Measurements from ENCODE around the gene GSC2.
A peak's percentile ranks its signal among the peaks of the same experiment; 100 is the strongest.

The GSC2 gene

DNA sequence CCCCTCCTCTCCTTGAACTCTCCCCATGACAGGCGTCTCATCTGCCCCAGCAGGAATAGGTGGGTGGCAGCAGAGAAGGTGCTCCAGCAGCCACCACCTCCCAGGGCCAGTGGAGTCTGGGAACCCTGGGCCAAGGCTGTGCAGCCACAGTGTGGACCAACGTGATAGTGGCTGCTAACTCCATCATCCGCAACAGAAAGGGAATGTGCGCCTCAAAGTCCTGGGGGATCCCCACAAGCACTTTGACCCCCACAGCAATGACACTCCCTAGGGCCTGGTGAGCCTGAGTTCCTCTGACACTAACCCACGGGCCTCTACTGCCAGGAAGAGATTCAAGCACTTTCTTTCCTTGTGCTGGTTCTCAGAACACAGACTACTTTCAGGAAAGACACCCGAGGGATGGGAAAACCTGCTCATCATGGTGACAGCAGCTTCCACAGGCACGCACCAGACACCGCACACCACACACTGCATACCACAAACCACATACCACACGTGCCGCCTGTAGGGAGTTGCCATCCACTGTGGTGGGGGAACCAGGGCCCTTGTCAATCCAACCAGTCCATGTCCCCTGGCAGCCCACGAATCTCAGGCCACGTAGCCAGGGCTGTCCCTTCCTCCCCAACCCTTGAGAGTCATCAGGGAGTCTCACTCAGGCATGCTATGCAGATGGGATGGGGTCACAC, 31.8 kb upstream of the GSC2 start:
- ATAC-seq (replicated peaks) (no peak), DNase-seq (no peak)

GRCh38 chr22:19180740-19181410, 30.8 kb upstream of the GSC2 start:
- Mint-ChIP-seq H3K36me3 (peaks cover 2 to 3% of the 10 kb centered on the region in 2 donors), H3K27ac (no peak overlapping the region), H3K4me1 (peaks cover 19 to 43% of the 10 kb centered on the region in 2 donors), H3K9me3 (no peaks in the 10 kb centered on the region), H3K27me3 (peaks cover 4 to 6% of the 10 kb centered on the region in 2 donors), H3K4me3 (no peak overlapping the region)
- DNase-seq, result no peak
- ATAC-seq (replicated peaks), result no peak

More for the DNA sequence above, 31.8 kb upstream of the GSC2 start:
- Mint-ChIP-seq H3K4me1 (peaks cover 12 to 33% of the 10 kb centered on the region in 2 donors), H3K9me3 (no peaks in the 10 kb centered on the region), H3K27ac (peak overlapping the region; percentile 79), H3K4me3 (no peak overlapping the region), H3K27me3 (peaks cover 4 to 6% of the 10 kb centered on the region in 2 donors), H3K36me3 (no peaks in the 10 kb centered on the region)

- DNase-seq (no peak), ATAC-seq (replicated peaks) (no peak)
- Mint-ChIP-seq H3K27ac (no peak overlapping the region), H3K27me3 (peaks cover 4 to 6% of the 10 kb centered on the region in 2 donors), H3K36me3 (peaks cover 2 to 7% of the 10 kb centered on the region in 2 donors), H3K4me3 (no peak overlapping the region), H3K9me3 (no peaks in the 10 kb centered on the region), H3K4me1 (peaks cover 23 to 50% of the 10 kb centered on the region in 2 donors)
Measured at GRCh38 chr22:19180234-19180633, 30.1 kb upstream of the GSC2 start.

- peaks cover 1 to 4% of the 10 kb centered on the region in 2 donors for H3K27me3 Mint-ChIP-seq
- peak overlapping the region; percentile 78 to 85 for H3K4me3 Mint-ChIP-seq
- peaks cover 26 to 56% of the 10 kb centered on the region in 2 donors for H3K4me1 Mint-ChIP-seq
- H3K27ac Mint-ChIP-seq, result peak overlapping the region; percentile 47
- H3K9me3 Mint-ChIP-seq, result no peaks in the 10 kb centered on the region
- DNase-seq, result peak; percentile 54
- ATAC-seq (replicated peaks), result peak; percentile 66 to 70
- peaks cover 2 to 9% of the 10 kb centered on the region in 2 donors for H3K36me3 Mint-ChIP-seq
Measured at GRCh38 chr22:19179497-19180048, 29.5 kb upstream of the GSC2 start.

- peak; percentile 80 to 82 for ATAC-seq (replicated peaks)
- H3K27me3 Mint-ChIP-seq, result peaks cover 0 to 4% of the 10 kb centered on the region in 2 donors
- peak within 1 kb of the TSS; percentile 82 to 85 for H3K4me3 Mint-ChIP-seq
- H3K36me3 Mint-ChIP-seq, result peaks cover 2 to 9% of the 10 kb centered on the region in 2 donors
- peak; percentile 85 for DNase-seq
- H3K4me1 Mint-ChIP-seq, result peaks cover 32 to 63% of the 10 kb centered on the region in 2 donors
- peak within 1 kb of the TSS; percentile 62 for H3K27ac Mint-ChIP-seq
- H3K9me3 Mint-ChIP-seq, result no peaks in the 10 kb centered on the region
Measured at GRCh38 chr22:19178657-19179496, 28.8 kb upstream of the GSC2 start, which contains the start of gene SLC25A1. Gene SLC25A1, minus strand, starts transcription at chr22:19178736. Its CDS starts 63 bp downstream, at chr22:19178673.

DNA sequence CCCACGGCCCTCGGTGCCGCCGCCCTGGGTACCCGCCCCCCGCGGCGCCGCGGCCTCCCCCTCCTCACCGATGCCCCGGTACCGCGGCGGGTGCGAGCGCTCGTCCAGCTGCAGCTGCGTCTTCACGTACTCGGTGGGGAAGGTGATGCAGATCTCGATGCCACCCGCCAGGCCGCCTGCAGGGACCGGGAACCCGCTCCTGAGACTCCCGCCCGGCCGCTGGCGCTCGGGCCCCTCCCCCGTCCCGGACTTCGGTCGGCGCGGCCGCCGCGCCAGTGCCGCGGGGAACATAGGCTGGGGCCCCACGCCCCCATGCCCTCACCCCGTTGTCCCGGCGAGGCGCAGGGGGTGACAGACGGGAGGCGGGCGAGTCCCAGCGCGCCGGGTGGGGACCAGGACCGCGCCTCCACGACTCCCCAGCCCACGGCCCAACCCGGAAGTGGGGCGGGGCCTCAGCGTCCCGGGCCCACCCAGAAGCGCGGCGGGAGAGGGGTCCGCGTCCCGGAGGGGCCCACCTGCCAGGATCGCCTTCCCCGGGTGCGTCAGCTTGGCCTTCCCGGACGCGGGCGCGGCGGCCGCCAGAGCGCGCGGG, 28.1 kb upstream of the GSC2 start:
- Mint-ChIP-seq H3K27me3 (peaks cover 0 to 4% of the 10 kb centered on the region in 2 donors), H3K4me3 (peak overlapping the region; percentile 82 to 85), H3K4me1 (peaks cover 37 to 70% of the 10 kb centered on the region in 2 donors), H3K9me3 (no peaks in the 10 kb centered on the region), H3K27ac (no peak overlapping the region), H3K36me3 (peaks cover 2 to 13% of the 10 kb centered on the region in 2 donors)
- ATAC-seq (replicated peaks), result peak; percentile 46 to 47
- DNase-seq, result no peak

DNA sequence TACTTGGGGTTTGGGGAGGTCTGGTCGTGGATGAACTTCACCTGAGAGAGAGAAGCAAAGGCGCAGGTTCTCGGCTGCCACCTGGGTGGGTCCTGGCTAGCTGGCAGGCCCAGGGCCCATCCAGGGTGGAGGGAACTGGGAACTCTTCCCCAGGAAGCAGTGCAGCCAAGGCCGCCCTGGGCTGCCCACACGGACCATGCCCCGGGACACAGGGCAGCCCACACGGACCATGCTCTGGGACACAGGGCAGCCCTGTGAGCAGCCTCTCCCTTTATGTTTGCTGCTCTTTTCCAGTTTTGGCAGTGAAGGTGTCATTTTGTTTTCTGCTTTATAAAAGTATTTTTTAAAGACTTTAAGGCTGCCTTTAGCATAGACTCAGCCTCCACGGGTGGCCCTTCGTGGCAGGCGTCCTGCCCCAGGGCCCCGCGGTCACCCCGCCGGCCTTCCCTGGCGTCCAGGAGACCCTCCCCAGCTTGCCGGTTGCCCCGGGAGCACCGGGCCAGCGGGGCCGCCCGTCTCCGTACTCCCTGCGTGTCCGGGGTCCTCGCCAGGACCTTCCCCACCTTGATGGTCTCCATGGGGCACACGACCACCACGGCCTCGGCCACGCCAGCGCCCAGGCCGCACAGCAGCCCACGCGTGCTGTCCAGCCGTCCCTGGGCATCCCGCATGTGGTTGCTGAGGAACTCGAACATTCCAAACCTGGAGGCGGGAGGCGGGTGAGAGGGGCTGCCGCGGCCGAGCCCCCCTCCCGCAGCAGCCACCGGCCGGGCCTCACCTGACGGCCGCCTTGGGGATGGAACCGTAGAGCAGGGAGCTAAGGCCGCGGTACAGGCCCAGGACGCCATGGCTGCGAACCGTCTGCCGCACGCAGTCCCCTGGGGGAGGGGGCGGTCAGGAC, 27.3 kb upstream of the GSC2 start:
- ATAC-seq (replicated peaks), result peak in 1 of 2 donors; percentile 1
- peak overlapping the region; percentile 62 for H3K27ac Mint-ChIP-seq

DNA sequence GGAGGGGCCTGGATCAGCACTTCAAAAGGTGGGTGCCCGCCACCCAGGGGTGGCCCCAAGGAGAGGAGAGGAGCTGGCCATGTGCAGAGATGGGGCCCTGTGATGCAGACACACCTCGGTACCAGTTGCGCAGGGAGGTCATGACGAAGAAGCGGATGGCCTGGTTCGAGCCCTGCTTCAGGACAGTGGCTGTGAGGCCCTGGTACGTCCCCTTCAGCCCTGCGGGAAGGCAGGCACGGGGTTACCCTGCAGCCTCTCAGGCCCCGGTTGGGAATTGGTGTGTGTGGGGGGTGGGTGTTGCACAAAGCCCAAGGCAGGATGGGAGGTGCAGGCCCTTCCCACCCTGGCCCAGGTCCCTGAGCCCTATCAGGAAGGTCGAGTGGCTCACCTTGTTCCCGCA, 26.6 kb upstream of the GSC2 start:
- DNase-seq (no peak), ATAC-seq (replicated peaks) (no peak)
- Mint-ChIP-seq H3K4me1 (peaks cover 40 to 73% of the 10 kb centered on the region in 2 donors), H3K9me3 (no peaks in the 10 kb centered on the region), H3K4me3 (peak overlapping the region; percentile 67 to 85), H3K36me3 (peaks cover 6 to 16% of the 10 kb centered on the region in 2 donors), H3K27ac (peak overlapping the region; percentile 67), H3K27me3 (no peaks in the 10 kb centered on the region)

More for the DNA sequence above, 27.3 kb upstream of the GSC2 start:
- H3K4me1 Mint-ChIP-seq, result peaks cover 42 to 74% of the 10 kb centered on the region in 2 donors
- H3K27me3 Mint-ChIP-seq, result peaks cover 0 to 4% of the 10 kb centered on the region in 2 donors
- H3K9me3 Mint-ChIP-seq, result no peaks in the 10 kb centered on the region
- peaks cover 2 to 13% of the 10 kb centered on the region in 2 donors for H3K36me3 Mint-ChIP-seq
- no peak for DNase-seq
- H3K4me3 Mint-ChIP-seq, result peak overlapping the region; percentile 82 to 85

GRCh38 chr22:19176175-19176643, 26.1 kb upstream of the GSC2 start:
- DNase-seq, result no peak
- Mint-ChIP-seq H3K9me3 (no peaks in the 10 kb centered on the region), H3K36me3 (peaks cover 6 to 16% of the 10 kb centered on the region in 2 donors), H3K27ac (peak overlapping the region; percentile 67), H3K4me3 (peak overlapping the region; percentile 29 to 85), H3K4me1 (peaks cover 37 to 72% of the 10 kb centered on the region in 2 donors), H3K27me3 (no peaks in the 10 kb centered on the region)
- ATAC-seq (replicated peaks), result no peak

DNA sequence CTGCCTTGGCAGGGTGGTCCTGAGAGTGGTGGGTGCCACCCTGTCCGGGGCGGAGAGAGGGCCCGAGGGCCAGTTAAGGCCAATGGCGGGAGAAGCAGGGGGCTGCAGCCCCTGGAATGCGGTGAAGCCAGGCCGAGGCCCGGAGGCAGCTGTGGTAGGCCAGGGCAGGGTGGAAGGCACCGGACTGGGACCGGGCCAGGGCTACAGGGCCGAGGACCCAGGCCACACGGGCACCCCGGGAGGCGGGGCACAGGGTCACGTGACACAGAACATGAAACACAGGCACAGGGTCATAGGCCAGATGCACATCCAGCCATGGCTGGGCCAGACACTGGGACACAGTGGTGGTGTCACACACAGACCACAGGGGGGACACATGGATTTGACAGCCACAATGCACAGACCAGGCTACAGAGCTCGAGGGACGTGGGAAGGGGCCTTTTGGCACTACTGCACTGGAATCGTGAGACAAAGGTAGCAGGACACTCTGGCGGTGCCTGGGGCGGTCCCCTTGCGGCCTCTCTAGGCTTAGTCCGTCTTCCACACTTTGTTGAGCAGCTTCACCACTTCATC, 25.6 kb upstream of the GSC2 start:
- peak overlapping the region; percentile 19 to 29 for H3K4me3 Mint-ChIP-seq
- ATAC-seq (replicated peaks) (no peak), DNase-seq (no peak)
- peaks cover 41 to 77% of the 10 kb centered on the region in 2 donors for H3K4me1 Mint-ChIP-seq
- no peaks in the 10 kb centered on the region for H3K27me3 Mint-ChIP-seq
- H3K27ac Mint-ChIP-seq, result peak overlapping the region; percentile 59
- no peaks in the 10 kb centered on the region for H3K9me3 Mint-ChIP-seq
- peaks cover 8 to 16% of the 10 kb centered on the region in 2 donors for H3K36me3 Mint-ChIP-seq

DNA sequence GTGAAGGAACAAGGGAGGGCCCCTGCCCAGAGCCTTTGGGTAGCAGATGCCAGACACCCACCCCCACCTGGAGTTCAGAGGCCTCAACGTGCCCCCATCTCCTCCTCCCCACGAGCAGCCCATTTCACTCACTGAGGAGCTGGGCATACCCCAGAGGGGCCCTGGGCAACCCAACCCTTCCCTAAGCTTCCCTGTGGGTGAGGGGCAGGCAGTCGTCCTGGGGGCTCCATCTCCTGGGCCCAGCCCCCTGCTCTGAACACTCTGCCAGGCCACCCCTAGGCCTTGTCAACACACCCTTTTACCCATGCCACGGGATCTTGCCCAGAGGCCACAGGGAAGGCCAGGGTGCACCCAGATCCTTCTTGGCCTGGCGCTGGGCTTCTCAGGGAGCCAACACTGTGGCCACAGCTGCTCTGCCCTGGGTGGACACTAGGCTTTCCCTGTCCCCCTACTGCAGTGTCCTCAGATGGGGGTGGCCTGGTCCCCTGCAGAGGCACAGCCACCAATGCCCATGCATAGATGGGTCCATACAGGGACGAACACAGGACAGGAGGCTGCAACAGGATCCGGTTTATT, 25.0 kb upstream of the GSC2 start:
- Mint-ChIP-seq H3K4me3 (peak overlapping the region in 1 of 2 donors; percentile 22), H3K4me1 (peaks cover 47 to 83% of the 10 kb centered on the region in 2 donors), H3K27me3 (peaks cover 4% of the 10 kb centered on the region in 2 donors), H3K36me3 (peaks cover 8 to 16% of the 10 kb centered on the region in 2 donors), H3K9me3 (no peaks in the 10 kb centered on the region), H3K27ac (peak overlapping the region; percentile 59)
- ATAC-seq (replicated peaks) (no peak), DNase-seq (no peak)

All from stimulated activated naive B cell treated with anti-CD40 and anti-IgM and Interleukin-4, amounts not matched to agents 10 μg/mL and 1 μg/mL and 100 μg/mL, for 72 hours (primary cell).